Measurements from ENCODE around the gene TMEM255B.

The TMEM255B gene

GRCh38 chr13:113838711-113839201 is 79.7 kb downstream of the TMEM255B start:
- no peak for DNase-seq

GRCh38 chr13:113839536-113840204 is 80.6 kb downstream of the TMEM255B start:
- DNase-seq, result no peak

GRCh38 chr13:113840541-113841352 is 81.7 kb downstream of the TMEM255B start:
- no peak for DNase-seq

- no peak for DNase-seq
These were observed 82.3 kb downstream of the TMEM255B start for GRCh38 chr13:113841353-113841650.

GRCh38 chr13:113842336-113843062 is 83.5 kb downstream of the TMEM255B start:
- DNase-seq, result no peak

GRCh38 chr13:113843063-113843654 is 84.1 kb downstream of the TMEM255B start:
- no peak for DNase-seq

- DNase-seq, result no peak
These were observed 85.0 kb downstream of the TMEM255B start for GRCh38 chr13:113843864-113844556.

- no peak for DNase-seq
These were observed 86.0 kb downstream of the TMEM255B start for GRCh38 chr13:113845055-113845454.

GRCh38 chr13:113845723-113846635 is 87.0 kb downstream of the TMEM255B start:
- no peak for DNase-seq

GRCh38 chr13:113846636-113847318 is 87.8 kb downstream of the TMEM255B start:
- no peak for DNase-seq

- no peak for DNase-seq
These were observed 89.0 kb downstream of the TMEM255B start for GRCh38 chr13:113848020-113848419.

GRCh38 chr13:113848431-113849260 is 89.6 kb downstream of the TMEM255B start:
- DNase-seq, result no peak

- no peak for DNase-seq
These were observed 90.5 kb downstream of the TMEM255B start for GRCh38 chr13:113849546-113849945.

GRCh38 chr13:113849981-113850721 is 91.1 kb downstream of the TMEM255B start:
- DNase-seq, result no peak

GRCh38 chr13:113850722-113851479 is 91.9 kb downstream of the TMEM255B start:
- no peak for DNase-seq

GRCh38 chr13:113851480-113851803 is 92.4 kb downstream of the TMEM255B start:
- no peak for DNase-seq

- no peak for DNase-seq
These were observed 93.0 kb downstream of the TMEM255B start for GRCh38 chr13:113851826-113852535.
